Measurements from ENCODE around the gene OPN4.

OPN4 gene

DNA sequence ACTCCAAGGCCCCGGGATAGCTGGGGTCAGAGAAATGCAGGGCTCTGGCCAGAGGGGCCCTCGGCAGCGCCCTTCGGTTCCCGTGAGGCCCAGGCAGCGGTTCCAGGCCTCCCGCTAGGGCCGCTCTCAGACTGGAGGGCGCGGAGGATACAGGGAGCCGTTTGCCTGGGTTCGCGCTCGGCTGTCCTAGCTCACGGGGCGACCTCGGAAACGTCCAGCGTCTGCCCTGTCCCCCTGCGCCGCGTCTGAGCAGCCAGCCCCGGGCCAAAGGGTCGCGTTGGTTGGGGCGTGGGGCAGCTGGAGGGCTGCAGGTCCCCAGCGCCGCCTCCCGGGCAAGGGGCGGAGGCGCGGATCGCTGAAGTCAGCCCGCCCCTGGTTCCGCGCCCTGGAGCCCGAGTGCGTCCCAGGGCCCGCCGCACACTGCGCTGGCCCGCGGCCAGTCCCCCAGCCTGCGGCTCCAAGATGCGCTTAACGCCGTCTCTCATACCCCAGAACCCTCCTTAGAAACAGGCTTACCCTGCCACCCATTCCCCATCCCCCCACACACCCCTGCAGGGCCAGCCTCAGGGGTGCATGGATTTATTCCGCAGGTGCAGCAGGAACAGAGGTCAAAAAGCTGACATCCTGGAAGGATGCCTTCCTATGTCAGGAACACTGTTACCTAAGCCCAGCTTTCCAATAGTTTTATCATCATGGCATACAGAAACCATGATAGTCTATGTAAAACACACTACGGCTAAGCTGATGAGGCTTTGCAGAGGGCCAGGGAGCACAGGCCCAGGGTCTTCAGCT lies 22.1 kb upstream of the OPN4 start:
- Histone ChIP-seq H3K79me2 (ENCODE audit: insufficient read depth, low read length) (no peaks in the 10 kb centered on the region), H3K27ac (ENCODE audit: low read length) (no peak overlapping the region), H3K27me3 (ENCODE audit: insufficient read depth, low read length, poor library complexity) (no peaks in the 10 kb centered on the region), H3K36me3 (ENCODE audit: insufficient read depth, low read length) (no peaks in the 10 kb centered on the region), H3K4me2 (ENCODE audit: insufficient read depth, low read length) (no peak overlapping the region), H3K4me1 (ENCODE audit: insufficient read depth, low read length) (no peaks in the 10 kb centered on the region), H2AFZ (ENCODE audit: low read depth, low read length) (no peak overlapping the region), H3K4me3 (ENCODE audit: low read depth in 1 of 2, low read length in 2 of 2) (no peak overlapping the region), H3K9ac (ENCODE audit: low read depth, low read length) (no peak overlapping the region), H4K20me1 (ENCODE audit: insufficient read depth, low read length) (no peaks in the 10 kb centered on the region), H3K9me3 (ENCODE audit: insufficient read depth, low read length, severe bottlenecking) (no peaks in the 10 kb centered on the region)
- ATAC-seq (ENCODE audit: insufficient read depth, low read depth) (no peak), DNase-seq (no peak)
- TF ChIP-seq EZH2 (IDR thresholded peaks at IDR 0.05; ENCODE audit: borderline replicate concordance, low read depth, low read length, severe bottlenecking): no peak
- TF ChIP-seq, protein P1, sequence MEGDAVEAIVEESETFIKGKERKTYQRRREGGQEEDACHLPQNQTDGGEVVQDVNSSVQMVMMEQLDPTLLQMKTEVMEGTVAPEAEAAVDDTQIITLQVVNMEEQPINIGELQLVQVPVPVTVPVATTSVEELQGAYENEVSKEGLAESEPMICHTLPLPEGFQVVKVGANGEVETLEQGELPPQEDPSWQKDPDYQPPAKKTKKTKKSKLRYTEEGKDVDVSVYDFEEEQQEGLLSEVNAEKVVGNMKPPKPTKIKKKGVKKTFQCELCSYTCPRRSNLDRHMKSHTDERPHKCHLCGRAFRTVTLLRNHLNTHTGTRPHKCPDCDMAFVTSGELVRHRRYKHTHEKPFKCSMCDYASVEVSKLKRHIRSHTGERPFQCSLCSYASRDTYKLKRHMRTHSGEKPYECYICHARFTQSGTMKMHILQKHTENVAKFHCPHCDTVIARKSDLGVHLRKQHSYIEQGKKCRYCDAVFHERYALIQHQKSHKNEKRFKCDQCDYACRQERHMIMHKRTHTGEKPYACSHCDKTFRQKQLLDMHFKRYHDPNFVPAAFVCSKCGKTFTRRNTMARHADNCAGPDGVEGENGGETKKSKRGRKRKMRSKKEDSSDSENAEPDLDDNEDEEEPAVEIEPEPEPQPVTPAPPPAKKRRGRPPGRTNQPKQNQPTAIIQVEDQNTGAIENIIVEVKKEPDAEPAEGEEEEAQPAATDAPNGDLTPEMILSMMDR (IDR thresholded peaks at IDR 0.05; ENCODE audit: borderline replicate concordance, extremely low read depth, low read length, poor library complexity, severe bottlenecking): no peak

DNA sequence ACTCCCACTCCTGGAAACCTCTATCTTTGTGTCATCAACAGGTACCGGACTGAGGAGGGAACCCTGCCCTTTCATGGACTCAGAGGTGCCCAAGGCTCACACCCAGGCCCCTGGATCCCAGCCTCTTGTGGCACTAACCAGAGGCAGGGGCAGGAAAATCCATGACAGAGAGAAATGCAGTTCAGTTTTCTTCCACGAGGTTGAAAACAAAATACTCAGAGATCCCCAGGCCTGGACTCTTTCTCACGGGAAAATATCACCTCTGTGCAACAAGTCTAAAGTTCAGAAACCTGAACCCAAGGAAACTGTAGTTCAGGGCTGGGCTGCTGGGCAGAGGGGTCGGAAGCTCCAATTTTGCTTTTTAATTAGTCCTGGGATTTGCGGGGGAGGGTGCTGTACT lies 21.4 kb upstream of the OPN4 start:
- no peak overlapping the region for H3K27ac ChIP-seq (ENCODE audit: low read length)
- TF ChIP-seq EZH2 (IDR thresholded peaks at IDR 0.05; ENCODE audit: borderline replicate concordance, low read depth, low read length, severe bottlenecking): no peak
- TF ChIP-seq, protein P1 (IDR thresholded peaks at IDR 0.05; ENCODE audit: borderline replicate concordance, extremely low read depth, low read length, poor library complexity, severe bottlenecking): no peak
- no peaks in the 10 kb centered on the region for H3K9me3 ChIP-seq (ENCODE audit: insufficient read depth, low read length, severe bottlenecking)
- no peak for DNase-seq
- ATAC-seq (ENCODE audit: insufficient read depth, low read depth): no peak
- H3K79me2 ChIP-seq (ENCODE audit: insufficient read depth, low read length): no peaks in the 10 kb centered on the region
- H3K4me1 ChIP-seq (ENCODE audit: insufficient read depth, low read length): no peaks in the 10 kb centered on the region
- no peak overlapping the region for H3K4me3 ChIP-seq (ENCODE audit: low read depth in 1 of 2, low read length in 2 of 2)
- no peaks in the 10 kb centered on the region for H4K20me1 ChIP-seq (ENCODE audit: insufficient read depth, low read length)
- no peak overlapping the region for H3K9ac ChIP-seq (ENCODE audit: low read depth, low read length)
- no peak overlapping the region for H2AFZ ChIP-seq (ENCODE audit: low read depth, low read length)
- H3K27me3 ChIP-seq (ENCODE audit: insufficient read depth, low read length, poor library complexity): no peaks in the 10 kb centered on the region
- H3K4me2 ChIP-seq (ENCODE audit: insufficient read depth, low read length): no peak overlapping the region
- H3K36me3 ChIP-seq (ENCODE audit: insufficient read depth, low read length): no peaks in the 10 kb centered on the region

DNA sequence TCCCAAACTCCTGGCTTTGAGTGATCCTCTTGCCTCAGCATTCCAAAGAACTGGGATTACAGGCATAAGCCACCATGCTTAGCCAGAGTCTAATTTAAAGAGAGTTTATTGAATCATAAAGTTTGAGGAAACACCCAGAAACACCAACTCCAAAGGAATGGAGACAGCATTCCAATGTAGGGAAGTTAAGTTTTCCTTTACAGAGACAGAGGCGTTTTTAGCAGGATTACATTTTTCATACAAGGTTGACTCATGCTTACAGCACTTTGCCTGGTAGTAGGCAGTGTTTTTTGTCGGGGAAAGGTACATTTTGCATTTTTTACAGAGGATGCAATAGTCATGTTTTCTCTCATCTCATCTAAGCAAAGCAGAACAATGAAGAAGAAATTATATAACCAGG lies 18.9 kb upstream of the OPN4 start:
- Histone ChIP-seq H3K9ac (ENCODE audit: low read depth, low read length) (no peak overlapping the region), H3K36me3 (ENCODE audit: insufficient read depth, low read length) (no peaks in the 10 kb centered on the region), H4K20me1 (ENCODE audit: insufficient read depth, low read length) (no peaks in the 10 kb centered on the region), H3K27me3 (ENCODE audit: insufficient read depth, low read length, poor library complexity) (no peaks in the 10 kb centered on the region), H3K79me2 (ENCODE audit: insufficient read depth, low read length) (no peaks in the 10 kb centered on the region), H3K4me3 (ENCODE audit: low read depth in 1 of 2, low read length in 2 of 2) (no peak overlapping the region), H3K27ac (ENCODE audit: low read length) (no peak overlapping the region), H2AFZ (ENCODE audit: low read depth, low read length) (no peak overlapping the region), H3K4me2 (ENCODE audit: insufficient read depth, low read length) (no peak overlapping the region), H3K9me3 (ENCODE audit: insufficient read depth, low read length, severe bottlenecking) (no peaks in the 10 kb centered on the region), H3K4me1 (ENCODE audit: insufficient read depth, low read length) (no peaks in the 10 kb centered on the region)
- DNase-seq (no peak), ATAC-seq (ENCODE audit: insufficient read depth, low read depth) (no peak)
- TF ChIP-seq EZH2 (IDR thresholded peaks at IDR 0.05; ENCODE audit: borderline replicate concordance, low read depth, low read length, severe bottlenecking): no peak
- TF ChIP-seq, protein P1 (IDR thresholded peaks at IDR 0.05; ENCODE audit: borderline replicate concordance, extremely low read depth, low read length, poor library complexity, severe bottlenecking): no peak
